AG09309 (cell line): ENCODE results near the gene HEPHL1.
"Not testable (repeated sequence)": the region's sequence is repeated elsewhere in the genome, so short reads cannot be mapped to it uniquely, and the experiment has no call there.

ENCODE experiments used
- DNase-seq: peaks from one replicate; pipeline ENCODE4 v3.0.0-alpha.2; 2010; ENCODE audit warnings: low read depth
- H3K4me3 ChIP-seq: 2 replicates; pipeline ENCODE4 v1.5.1; 2011; ENCODE audit warnings: mild to moderate bottlenecking, low read depth, low read length, moderate library complexity; ENCODE audit not compliant: control insufficient read depth
- TF ChIP-seq, protein P1 (sequence below): IDR thresholded peaks from 2 replicates; pipeline ENCODE4 v1.5.1; 2011; ENCODE audit warnings: mild to moderate bottlenecking, low read depth, low read length, inconsistent platforms; ENCODE audit not compliant: insufficient read depth, control insufficient read depth; ENCODE audit errors: missing control alignments

HEPHL1 gene

DNA sequence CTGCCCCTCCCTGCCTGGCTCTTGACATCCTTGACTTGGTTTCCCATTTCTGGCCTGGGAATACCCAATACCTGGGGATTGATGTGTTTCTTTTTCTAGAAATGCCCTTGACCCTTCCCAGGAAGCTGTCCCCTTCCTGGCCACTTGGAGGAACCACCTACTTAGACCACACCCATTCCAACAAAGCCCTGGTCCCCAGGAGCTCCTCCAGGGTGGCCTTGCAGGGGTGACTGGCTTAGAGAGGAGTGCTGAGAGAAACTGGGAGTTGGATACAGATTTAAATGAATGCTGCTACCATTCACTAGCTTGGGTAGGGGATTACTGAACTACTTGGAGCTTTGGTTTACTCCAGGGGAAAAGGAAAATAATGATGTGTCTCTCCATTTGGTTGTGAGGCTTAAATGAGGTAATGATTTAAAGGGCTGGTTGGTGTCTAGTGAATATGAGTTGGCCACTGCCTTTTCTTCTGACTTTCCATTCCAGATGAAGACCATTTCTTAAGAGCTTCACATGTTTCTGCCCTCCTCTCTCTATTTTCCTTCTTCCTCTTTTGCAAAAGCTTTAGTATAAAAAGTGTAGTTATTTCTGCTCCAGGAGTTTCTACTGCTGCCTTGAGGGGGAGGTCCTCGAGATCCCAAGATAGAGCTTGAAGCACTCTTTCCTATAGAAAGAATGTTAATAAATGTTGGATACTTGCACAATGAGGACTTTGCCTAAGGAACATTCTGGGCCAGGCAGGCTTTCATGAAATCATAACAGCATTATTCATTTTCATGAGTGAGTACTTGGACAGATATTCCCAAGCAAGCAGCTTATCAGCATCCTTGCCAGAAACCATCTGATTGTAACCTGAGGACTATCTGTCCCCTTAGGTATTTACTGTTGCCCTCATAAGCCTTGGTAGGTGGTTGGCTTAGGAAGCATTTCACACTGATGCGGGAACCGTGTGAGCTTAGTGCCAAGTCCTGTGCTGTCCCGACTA is 129.8 kb downstream of the HEPHL1 start:
- no peak overlapping the region for H3K4me3 ChIP-seq
- TF ChIP-seq, protein P1, sequence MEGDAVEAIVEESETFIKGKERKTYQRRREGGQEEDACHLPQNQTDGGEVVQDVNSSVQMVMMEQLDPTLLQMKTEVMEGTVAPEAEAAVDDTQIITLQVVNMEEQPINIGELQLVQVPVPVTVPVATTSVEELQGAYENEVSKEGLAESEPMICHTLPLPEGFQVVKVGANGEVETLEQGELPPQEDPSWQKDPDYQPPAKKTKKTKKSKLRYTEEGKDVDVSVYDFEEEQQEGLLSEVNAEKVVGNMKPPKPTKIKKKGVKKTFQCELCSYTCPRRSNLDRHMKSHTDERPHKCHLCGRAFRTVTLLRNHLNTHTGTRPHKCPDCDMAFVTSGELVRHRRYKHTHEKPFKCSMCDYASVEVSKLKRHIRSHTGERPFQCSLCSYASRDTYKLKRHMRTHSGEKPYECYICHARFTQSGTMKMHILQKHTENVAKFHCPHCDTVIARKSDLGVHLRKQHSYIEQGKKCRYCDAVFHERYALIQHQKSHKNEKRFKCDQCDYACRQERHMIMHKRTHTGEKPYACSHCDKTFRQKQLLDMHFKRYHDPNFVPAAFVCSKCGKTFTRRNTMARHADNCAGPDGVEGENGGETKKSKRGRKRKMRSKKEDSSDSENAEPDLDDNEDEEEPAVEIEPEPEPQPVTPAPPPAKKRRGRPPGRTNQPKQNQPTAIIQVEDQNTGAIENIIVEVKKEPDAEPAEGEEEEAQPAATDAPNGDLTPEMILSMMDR = no peak
- DNase-seq = no peak

DNA sequence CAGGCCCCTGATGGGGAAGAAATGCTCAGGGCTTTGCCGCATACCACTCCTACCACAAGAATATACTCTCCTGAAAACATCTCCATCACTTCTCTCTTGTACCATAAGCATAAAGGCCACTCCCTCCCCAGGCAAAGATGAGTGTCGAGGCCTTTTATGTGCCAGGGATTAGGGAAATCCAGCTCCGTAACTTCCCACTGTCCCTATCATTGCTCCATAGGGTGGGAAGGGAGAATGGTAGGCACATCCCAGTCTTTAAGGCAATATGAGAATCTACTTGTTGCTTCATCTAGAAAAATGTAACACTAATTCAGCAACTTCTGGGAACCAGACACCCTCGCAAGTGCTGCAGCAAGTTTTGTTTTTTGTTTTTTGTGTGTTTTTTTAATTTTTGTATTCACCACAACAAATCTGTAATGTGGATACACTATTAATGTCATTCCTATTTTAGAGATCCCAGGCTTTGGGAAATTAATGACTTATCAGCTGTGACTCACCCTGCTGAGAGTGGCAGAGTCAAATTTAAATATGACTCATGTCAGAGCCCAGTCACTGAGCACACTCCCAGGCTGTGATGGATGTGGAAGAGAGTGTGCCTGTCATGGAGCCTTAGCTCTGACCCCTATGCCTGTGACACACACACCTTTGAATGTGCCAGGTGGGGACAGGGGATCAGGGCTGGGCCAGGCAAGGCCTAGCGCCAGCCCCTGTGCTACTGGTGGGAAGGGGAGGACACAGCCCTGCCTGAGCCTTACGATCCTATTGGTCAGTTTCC is 130.9 kb downstream of the HEPHL1 start:
- TF ChIP-seq, protein P1 = no peak
- no peak for DNase-seq
- no peak overlapping the region for H3K4me3 ChIP-seq

DNA sequence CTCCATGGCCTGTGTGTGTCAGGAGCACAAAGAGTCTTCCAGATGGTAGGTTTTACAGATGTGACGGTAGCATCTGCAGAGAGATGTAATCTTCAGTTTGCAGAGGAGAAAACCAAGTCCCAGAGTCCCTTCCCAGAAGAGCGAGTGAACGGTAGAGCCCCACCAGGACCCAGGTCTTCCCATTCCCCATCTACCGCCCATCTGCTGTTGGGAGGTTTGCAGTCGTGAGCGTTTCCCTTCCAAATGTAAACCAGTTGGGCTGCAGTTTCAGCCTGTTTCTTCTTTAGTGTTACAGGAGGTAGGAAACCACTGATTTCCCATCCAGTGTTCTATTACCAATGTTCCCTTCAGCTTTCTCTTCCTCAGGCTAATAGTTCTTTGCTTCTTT is 131.5 kb downstream of the HEPHL1 start:
- TF ChIP-seq, protein P1 = no peak
- H3K4me3 ChIP-seq = no peak overlapping the region
- DNase-seq = no peak

DNA sequence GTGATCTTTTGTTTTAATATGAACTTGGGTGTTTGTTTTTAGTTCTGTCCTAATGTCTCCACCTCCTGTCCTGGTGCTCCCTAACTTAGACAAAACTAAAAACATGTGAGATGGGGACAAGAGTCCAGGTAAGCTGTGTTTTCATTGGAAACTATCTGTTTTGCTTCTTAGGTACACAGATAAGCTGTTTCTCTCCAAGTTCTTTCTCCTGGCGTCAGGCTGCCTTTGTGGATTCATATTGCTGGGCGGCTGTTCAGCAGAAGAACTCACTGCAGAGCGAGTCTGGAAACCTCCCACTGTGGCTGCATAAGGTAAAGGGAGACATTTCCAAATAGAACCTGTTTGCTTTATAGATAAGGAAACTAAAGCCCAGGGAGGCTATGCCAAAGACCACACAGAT is 132.2 kb downstream of the HEPHL1 start:
- no peak overlapping the region for H3K4me3 ChIP-seq
- no peak for DNase-seq
- TF ChIP-seq, protein P1 = no peak

DNA sequence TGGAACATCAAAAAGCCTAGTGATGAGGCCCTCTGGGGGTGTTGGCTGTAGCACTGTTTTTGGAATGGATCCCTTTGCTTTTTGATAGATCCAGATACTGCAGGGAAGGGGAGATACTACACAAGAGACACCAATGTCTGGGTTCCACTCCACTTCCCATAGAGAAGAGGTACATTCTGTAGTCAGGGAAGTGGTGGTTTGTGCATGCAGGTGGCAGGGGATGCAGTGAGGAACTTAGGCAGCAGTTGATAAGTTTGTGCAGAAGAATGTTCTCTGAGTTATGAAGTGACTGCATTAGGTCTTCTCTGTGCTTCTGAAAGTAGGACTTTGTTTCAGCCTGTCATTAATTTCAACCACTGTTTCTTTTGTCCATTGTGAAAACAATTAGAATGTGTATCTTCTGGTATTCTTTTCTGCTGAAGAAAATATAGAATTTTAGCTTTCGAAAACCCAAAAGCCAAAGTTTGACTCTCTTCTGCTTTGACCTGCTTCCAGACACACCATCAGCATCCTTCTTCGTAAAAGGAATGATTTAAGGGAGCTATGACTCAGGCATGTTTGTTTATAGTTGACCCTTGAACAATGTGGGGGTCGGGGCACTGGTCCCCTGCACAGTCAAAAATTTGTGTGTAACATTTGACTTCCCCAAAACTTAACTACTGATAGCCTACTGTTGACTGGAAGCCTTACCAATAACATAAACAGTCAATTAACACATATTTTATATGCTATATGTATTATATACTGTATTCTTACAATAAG is 133.1 kb downstream of the HEPHL1 start:
- no peak for DNase-seq
- TF ChIP-seq, protein P1 = no peak
- no peak overlapping the region for H3K4me3 ChIP-seq

DNA sequence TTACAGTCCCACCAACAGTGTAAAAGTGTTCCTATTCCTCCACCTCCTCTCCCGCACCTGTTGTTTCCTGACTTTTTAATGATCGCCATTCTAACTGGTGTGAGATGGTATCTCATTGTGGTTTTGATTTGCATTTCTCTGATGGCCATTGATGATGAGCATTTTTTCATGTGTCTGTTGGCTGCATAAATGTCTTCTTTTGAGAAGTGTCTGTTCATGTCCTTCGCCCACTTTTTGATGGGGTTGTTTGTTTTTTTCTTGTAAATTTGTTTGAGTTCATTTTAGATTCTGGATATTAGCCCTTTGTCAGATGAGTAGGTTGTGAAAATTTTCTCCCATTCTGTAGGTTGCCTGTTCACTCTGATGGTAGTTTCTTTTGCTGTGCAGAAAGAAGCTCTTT is 136.2 kb downstream of the HEPHL1 start:
- not testable (repeated sequence) for H3K4me3 ChIP-seq, DNase-seq
